Coronary artery (tissue), 2 donors: ENCODE results near the gene CUL3.

Experiments used
- DNase-seq: peaks from one replicate; pipeline ENCODE4 v3.0.0-alpha.2; 2017; ENCODE audit warnings: low spot score
- H3K27ac ChIP-seq, 2 donors: fragments of 200-600 bp; sonication (generic); one replicate each; pipeline ENCODE4 v1.5.1; 2016 to 2019
- H3K4me3 ChIP-seq: fragments of 200-600 bp; sonication (generic); 2 replicates; pipeline ENCODE4 v1.5.1; 2016; ENCODE audit warnings: mild to moderate bottlenecking, moderate library complexity
- TF ChIP-seq, protein P1 (sequence below): fragments of 200-600 bp; sonication (generic); IDR thresholded peaks from one replicate; pipeline ENCODE4 v1.5.1; 2019; ENCODE audit warnings: antibody characterized with exemption

CUL3 gene

DNA sequence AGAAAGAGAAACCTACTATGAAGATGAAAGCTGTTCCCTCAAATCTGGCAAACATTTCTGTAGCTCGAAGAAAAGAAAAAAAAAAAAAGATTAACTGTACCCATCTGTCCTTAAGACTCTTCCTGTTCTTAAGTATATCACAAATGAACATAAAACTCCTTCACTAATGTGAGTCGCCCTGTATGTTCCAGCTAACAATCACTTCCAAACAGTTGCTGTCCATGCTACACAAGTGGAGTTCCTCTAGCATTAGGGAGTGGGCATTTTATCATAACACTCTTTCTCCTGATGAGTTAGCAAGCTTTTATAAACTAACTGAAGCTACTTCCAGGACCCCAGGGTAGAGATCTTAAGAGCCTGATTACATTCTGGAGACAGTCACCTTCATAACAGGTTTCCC is 5.8 kb downstream of the CUL3 start:
- TF ChIP-seq, protein P1, sequence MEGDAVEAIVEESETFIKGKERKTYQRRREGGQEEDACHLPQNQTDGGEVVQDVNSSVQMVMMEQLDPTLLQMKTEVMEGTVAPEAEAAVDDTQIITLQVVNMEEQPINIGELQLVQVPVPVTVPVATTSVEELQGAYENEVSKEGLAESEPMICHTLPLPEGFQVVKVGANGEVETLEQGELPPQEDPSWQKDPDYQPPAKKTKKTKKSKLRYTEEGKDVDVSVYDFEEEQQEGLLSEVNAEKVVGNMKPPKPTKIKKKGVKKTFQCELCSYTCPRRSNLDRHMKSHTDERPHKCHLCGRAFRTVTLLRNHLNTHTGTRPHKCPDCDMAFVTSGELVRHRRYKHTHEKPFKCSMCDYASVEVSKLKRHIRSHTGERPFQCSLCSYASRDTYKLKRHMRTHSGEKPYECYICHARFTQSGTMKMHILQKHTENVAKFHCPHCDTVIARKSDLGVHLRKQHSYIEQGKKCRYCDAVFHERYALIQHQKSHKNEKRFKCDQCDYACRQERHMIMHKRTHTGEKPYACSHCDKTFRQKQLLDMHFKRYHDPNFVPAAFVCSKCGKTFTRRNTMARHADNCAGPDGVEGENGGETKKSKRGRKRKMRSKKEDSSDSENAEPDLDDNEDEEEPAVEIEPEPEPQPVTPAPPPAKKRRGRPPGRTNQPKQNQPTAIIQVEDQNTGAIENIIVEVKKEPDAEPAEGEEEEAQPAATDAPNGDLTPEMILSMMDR = no peak
- DNase-seq = no peak
- Histone ChIP-seq H3K4me3 (no peak overlapping the region), H3K27ac (no peak overlapping the region)

GRCh38 chr2:224577541-224577940 is 7.6 kb downstream of the CUL3 start:
- Histone ChIP-seq H3K4me3 (no peak overlapping the region), H3K27ac (no peak overlapping the region)
- TF ChIP-seq, protein P1 = no peak
- DNase-seq = no peak

DNA sequence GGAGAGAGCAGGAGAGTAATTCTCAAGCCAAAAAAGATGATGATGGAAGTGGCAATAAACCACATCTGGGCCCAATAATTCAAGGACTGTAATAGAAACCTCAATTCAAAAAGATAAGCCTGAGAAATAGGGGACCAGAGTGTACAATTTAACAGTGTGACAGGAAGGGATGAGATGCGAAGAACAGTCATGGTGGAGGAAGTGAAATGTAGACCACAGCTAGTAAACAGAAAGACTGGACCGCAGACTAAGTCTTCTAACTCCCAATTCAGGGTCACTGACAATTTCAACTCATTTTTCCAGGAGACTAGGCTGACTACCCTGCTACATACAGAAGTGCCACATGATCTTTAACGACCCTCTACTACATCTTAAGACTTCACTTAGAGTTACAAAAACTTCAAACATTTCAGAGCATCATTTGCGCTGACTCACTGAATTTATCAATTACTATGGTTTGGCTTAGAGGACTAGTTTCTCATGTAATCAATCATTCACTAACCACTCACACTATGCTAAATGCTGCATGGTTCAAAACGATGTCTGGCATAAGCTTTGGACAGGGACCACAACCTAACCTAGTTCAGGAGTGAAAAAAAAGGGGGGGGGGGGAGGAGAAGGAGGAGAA is 9.0 kb downstream of the CUL3 start:
- DNase-seq = no peak
- Histone ChIP-seq H3K27ac (no peak overlapping the region), H3K4me3 (no peak overlapping the region)
- TF ChIP-seq, protein P1 = no peak

- peak overlapping the region; percentile 6 for H3K4me3 ChIP-seq
- no peak overlapping the region for H3K27ac ChIP-seq
- TF ChIP-seq, protein P1 = no peak
- DNase-seq = no peak
Measured at GRCh38 chr2:224574423-224575084, 10.6 kb downstream of the CUL3 start.

- DNase-seq = no peak
- Histone ChIP-seq H3K27ac (no peak overlapping the region), H3K4me3 (no peak overlapping the region)
- TF ChIP-seq, protein P1 = no peak
Measured at GRCh38 chr2:224573724-224574123, 11.4 kb downstream of the CUL3 start.

DNA sequence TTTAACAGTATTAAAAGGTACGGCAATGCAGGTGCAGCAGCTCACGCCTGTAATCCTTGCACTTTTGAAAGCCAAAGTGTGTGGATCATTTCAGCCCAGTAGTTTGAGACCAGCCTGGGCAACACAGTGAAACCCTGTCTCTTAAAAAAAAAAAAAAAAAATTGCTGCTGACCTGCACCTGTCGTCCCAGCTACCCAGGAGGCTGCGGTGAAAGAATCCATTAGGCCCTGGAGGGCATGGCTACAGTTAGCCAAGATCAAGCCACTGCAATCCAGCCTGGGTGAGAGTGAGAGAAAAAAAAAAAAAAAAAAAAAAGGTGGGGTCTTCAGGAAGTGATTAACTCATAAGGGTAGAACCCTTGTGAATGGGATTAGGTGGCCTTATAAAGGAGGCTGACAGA is 12.8 kb downstream of the CUL3 start:
- no peak for DNase-seq

More for the DNA sequence above, 12.8 kb downstream of the CUL3 start:
- TF ChIP-seq, protein P1 = no peak
- no peak overlapping the region for H3K4me3 ChIP-seq
- no peak overlapping the region for H3K27ac ChIP-seq
